SHP77 treated with DMSO at 0.1 percent for 48 hours (cell line): ENCODE data around the gene VANGL1.

Source experiments
- DNase-seq: peaks from one replicate; lab custom pipeline; 2025; lab: John Stamatoyannopoulos, UW

VANGL1 gene

GRCh38 chr1:115705085-115705951, 63.5 kb downstream of the VANGL1 start:
- DNase-seq, result no peak

GRCh38 chr1:115705963-115706362, 64.2 kb downstream of the VANGL1 start:
- DNase-seq, result no peak

DNA sequence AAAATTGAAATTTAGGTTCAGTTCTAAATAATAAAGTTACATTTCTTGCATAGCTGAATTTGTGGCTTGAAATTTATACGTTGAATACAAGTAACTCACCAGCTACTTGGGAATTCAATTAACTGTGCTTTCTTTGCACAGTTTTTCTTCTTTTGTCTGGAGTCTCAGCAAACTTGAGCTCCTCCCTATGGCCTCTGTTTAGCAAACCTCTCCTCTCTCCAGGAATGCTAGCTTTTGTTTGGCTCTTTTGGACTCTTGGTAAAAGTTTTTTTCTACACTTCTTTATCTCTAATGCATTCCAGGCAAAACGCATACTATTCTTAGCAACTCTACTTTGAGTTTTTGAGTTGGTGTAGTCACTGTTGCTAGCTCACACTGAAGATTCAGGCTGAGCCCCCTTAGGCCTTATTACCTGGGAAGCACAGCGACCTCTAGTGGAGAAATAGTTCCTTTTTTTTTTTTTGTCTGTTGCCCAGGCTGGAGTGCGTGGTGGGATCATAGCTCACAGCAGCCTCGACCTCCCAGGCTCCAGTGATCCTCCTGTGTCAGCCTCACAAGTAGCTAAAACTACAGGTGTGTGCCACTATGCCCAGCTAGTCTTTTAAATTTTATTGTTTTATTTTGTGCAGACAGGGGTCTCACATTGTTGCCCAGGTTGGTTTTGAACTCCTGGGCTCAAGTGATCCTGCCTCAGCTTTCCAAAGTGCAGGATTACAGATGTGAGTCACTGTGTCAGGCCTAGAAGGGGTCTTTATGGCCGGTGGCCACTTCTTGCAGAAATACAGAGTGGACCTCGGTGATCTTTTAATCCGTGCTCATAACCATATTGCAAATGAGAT, 65.0 kb downstream of the VANGL1 start:
- no peak for DNase-seq

- no peak for DNase-seq
These were observed 69.3 kb downstream of the VANGL1 start for GRCh38 chr1:115710859-115711624.

GRCh38 chr1:115712911-115713609, 71.3 kb downstream of the VANGL1 start:
- no peak for DNase-seq

GRCh38 chr1:115713906-115714305, 72.1 kb downstream of the VANGL1 start:
- DNase-seq, result no peak

DNA sequence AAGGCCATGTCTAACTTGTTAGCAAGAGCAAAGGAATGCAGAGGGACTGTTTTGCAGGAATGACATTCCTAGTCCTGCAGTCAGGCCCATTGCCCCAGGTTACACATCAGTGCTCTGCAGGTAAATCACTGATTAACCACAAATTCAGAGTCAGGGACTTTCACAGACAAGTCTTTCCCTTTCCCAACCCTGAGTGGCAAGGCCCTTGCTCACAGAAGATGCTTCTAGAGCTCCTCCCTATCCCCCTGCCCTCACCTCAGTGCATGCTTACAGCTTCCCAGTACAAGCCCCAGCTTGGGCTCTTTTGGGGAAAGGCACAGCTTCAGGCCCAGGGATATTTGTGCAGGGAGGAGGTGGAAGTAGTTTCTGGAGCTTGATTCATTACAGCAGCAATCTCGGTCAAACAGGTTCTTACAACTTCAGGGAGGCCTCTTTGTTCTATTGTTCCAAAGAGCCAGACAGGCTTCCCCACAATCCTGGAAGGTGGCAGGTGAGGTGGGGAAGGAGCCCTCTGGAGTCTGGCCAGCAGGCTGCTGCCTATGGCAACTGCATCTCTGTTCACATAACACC, 72.9 kb downstream of the VANGL1 start:
- DNase-seq, result no peak

DNA sequence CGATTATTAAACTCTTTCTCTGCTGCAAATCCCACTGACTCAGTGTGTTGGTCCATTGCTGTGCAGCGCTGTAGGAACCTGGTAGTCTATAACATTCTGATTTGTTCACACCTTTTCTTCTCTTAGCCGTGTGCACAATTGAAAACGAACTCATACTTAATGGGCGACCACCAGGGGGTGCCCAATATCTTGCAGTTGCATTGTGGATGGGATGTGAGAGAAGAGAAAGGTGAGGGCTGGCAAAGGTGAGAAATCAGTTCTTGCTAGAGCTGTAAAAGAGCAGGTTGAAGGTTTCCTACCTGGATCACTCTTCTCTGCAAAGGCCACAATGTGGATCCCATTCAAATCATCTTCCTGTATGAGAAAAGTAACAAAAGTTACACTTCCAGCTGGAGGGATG, 75.8 kb downstream of the VANGL1 start:
- DNase-seq, result no peak

DNA sequence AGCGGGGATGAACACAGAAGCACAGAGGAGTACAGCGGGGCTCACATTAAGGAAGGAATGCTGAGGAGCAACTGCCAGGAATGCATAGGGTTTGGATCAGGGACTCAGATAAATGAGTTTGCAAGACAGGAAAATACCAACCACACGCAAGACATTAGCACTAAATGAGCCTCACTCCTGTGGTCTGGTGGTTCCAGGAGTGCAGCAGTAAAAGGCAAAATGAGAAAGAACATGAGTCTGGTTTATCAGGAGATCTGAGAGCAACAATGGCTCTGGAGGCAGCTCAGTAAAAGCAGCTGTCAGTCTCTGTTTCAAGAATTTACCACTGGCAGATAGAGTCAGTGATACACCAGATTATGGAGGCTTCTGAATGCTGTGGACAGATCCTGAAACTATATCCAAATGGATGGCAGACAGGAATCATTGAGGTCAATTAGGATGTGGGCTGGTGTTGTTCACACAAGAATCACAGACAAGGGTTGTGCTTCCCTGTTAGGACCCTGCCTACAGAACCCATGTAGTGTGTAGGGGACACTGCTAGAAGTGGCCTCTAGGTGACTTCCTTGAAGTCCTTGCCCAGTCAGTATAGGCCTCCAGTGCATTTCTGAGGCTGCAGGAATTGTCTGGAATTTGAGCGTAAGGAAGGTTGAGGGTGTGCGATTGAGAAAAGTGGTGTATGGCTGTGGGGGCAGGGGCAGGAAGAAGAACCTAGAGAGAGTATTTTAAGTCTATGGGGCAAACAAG, 76.4 kb downstream of the VANGL1 start:
- no peak for DNase-seq

DNA sequence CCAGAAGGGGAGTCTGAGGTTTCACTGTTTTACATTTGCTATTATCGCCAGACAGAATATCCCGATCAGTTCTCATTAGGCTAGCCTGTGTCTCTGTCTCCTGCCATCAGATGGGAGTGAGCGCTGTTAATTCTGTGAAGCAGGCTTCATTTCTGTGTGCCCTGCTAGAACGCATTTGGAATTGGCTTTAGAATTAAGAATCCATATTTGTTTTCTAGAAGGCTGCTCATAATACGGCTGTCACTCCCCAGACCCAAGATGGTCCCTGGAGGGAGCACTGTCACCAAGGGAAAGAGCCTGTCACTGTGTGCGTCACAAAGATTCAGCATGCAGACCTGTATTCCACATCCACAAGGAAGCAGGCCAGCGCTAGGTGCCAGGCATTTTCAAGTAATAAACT, 77.5 kb downstream of the VANGL1 start:
- DNase-seq, result no peak

GRCh38 chr1:115722221-115722620, 80.5 kb downstream of the VANGL1 start:
- no peak for DNase-seq

DNA sequence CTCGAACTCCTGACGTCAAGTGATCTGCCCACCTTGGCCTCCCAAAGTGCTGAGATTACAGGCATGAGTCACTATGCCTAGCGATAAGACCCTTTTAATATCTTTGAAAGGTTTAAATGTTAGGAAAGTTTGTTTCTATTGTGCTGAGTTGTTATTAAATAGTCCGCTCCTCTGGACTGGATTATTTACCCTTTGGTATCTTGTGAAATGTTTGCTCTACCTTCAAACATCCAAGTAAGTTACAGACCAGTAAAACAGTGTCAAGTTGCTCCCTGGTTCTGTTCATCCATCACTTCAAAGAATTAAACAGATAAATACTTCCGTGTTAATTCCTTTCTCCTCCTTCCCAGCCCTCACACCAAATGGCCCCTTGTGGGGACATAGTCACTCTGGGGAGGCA, 82.0 kb downstream of the VANGL1 start:
- no peak for DNase-seq

GRCh38 chr1:115725600-115725999, 83.8 kb downstream of the VANGL1 start:
- DNase-seq, result no peak

DNA sequence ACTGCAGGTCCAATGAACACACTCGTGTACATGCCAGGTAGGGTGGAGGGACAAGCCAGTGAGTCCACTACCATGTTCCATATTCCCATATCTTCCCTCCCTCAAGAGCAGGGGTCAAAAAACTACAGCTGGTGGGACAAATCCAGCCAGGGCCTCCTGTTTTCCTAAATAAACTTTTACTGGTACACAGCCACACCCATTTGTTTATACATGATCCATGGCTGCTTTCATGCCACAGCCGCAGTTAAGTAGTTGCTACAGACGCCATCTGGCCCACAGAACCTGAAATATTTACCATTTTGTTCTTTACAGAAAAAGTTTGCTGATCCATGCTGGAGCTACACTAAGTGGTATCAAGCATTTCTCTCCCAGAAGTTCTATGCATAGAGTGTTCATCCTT, 84.4 kb downstream of the VANGL1 start:
- DNase-seq, result no peak

GRCh38 chr1:115726570-115726969, 84.8 kb downstream of the VANGL1 start:
- no peak for DNase-seq

GRCh38 chr1:115727706-115728249, 86.0 kb downstream of the VANGL1 start:
- DNase-seq, result no peak

GRCh38 chr1:115728341-115728740, 86.6 kb downstream of the VANGL1 start:
- no peak for DNase-seq

GRCh38 chr1:115729756-115730155, 88.0 kb downstream of the VANGL1 start:
- no peak for DNase-seq

- DNase-seq, result no peak
These were observed 90.5 kb downstream of the VANGL1 start for GRCh38 chr1:115732316-115732715.

DNA sequence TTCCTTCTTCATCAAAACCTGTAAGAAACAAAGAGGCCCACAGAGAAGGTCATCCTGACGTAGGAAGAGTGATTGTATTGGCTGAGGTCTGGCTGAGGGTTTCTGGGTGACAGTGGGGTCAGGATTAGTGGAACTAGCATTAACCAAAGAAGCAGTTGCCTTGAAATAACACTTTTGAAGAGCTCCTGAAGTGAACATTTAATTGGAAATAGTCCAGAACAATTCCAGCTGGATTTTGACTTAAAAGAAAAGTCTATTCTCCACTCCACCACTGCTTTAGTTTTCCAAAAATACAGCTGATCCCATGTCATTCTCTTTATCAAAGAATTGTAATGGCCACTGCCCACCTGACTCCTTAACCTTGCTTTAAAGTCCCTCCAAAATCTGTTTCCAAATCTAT, 99.0 kb downstream of the VANGL1 start:
- DNase-seq, result no peak
